ENCODE results near the gene SMYD3.

DNA sequence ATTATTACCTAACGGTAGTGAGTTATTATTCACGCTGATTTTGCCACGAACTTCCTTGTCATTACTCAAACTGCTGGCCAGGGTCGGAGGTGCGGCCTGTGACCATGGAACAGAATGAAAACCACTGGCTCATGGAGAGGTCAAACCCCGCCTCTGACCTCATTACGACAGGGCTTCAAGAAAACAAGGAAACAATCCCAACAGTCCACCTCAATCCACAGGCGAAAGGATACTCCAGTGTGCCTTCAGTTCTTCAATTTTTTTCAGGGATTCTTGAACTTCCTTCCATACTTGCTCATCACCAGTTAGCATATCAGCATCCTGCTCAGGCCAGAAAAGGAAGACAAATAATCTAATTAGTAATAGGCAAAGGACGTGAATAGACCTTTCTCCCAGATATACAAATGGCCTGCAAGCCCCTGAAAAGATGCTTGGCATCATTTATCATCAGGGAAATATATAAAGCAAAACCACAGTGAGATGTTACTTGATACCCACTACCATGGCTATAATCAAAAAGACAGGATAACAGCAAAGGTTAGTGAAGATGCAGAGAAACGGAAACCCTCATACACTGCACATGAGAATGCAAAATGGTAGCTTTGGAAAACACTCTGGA, 643.4 kb downstream of the SMYD3 start:
- TF ChIP-seq, protein P1, sequence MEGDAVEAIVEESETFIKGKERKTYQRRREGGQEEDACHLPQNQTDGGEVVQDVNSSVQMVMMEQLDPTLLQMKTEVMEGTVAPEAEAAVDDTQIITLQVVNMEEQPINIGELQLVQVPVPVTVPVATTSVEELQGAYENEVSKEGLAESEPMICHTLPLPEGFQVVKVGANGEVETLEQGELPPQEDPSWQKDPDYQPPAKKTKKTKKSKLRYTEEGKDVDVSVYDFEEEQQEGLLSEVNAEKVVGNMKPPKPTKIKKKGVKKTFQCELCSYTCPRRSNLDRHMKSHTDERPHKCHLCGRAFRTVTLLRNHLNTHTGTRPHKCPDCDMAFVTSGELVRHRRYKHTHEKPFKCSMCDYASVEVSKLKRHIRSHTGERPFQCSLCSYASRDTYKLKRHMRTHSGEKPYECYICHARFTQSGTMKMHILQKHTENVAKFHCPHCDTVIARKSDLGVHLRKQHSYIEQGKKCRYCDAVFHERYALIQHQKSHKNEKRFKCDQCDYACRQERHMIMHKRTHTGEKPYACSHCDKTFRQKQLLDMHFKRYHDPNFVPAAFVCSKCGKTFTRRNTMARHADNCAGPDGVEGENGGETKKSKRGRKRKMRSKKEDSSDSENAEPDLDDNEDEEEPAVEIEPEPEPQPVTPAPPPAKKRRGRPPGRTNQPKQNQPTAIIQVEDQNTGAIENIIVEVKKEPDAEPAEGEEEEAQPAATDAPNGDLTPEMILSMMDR (IDR thresholded peaks at IDR 0.05) = no peak
- TF ChIP-seq POLR2A (IDR thresholded peaks at IDR 0.05) = no peak
